ENCODE data around the gene CDYL2.

Gene CDYL2

GRCh38 chr16:80563066-80563465 is 241.3 kb downstream of the CDYL2 start:
- H3K36me3 Mint-ChIP-seq (ENCODE audit: insufficient read depth) = no peaks in the 10 kb centered on the region
- no peak overlapping the region for H3K4me3 Mint-ChIP-seq
- H3K9me3 Mint-ChIP-seq = no peaks in the 10 kb centered on the region
- H3K4me1 Mint-ChIP-seq (ENCODE audit: low read depth in 2 of 2) = peaks cover 8 to 15% of the 10 kb centered on the region in 2 donors
- no peak overlapping the region for H3K27ac Mint-ChIP-seq
- ATAC-seq (replicated peaks) (no peak), DNase-seq (no peak)
- peaks cover 0 to 37% of the 10 kb centered on the region in 2 donors for H3K27me3 Mint-ChIP-seq

DNA sequence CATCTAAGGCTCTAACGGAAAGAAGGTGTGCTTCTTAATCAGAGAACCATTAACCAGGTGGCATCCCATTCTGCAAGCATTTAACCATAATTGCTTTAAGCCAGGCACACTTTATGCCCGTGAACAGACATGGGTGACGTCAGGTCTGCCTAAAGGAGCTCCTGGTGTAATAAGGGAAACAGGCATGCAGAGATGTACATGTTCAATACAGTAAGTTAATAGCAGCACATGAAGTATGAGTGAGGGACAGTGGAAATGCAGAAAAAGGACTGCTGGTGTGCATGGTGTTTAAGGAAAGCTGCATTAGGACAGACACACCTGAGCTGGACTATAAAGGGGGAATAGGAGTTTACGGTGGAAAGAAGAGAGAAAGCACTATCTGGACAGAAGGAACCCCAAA is 245.0 kb downstream of the CDYL2 start:
- Mint-ChIP-seq H3K9me3 (no peaks in the 10 kb centered on the region), H3K36me3 (ENCODE audit: insufficient read depth) (no peaks in the 10 kb centered on the region), H3K27ac (no peak overlapping the region), H3K27me3 (peaks cover 0 to 37% of the 10 kb centered on the region in 2 donors), H3K4me1 (ENCODE audit: low read depth in 2 of 2) (peaks cover 5 to 6% of the 10 kb centered on the region in 2 donors), H3K4me3 (no peak overlapping the region)
- no peak for ATAC-seq (replicated peaks)
- DNase-seq = no peak

- H3K36me3 Mint-ChIP-seq (ENCODE audit: insufficient read depth) = no peaks in the 10 kb centered on the region
- H3K4me3 Mint-ChIP-seq = no peak overlapping the region
- H3K4me1 Mint-ChIP-seq (ENCODE audit: low read depth in 2 of 2) = peaks cover 9 to 10% of the 10 kb centered on the region in 2 donors
- DNase-seq (no peak), ATAC-seq (replicated peaks) (no peak)
- H3K27ac Mint-ChIP-seq = no peak overlapping the region
- peaks cover 0 to 21% of the 10 kb centered on the region in 2 donors for H3K27me3 Mint-ChIP-seq
- H3K9me3 Mint-ChIP-seq = no peaks in the 10 kb centered on the region
Observed at GRCh38 chr16:80557037-80557436, 247.4 kb downstream of the CDYL2 start.

DNA sequence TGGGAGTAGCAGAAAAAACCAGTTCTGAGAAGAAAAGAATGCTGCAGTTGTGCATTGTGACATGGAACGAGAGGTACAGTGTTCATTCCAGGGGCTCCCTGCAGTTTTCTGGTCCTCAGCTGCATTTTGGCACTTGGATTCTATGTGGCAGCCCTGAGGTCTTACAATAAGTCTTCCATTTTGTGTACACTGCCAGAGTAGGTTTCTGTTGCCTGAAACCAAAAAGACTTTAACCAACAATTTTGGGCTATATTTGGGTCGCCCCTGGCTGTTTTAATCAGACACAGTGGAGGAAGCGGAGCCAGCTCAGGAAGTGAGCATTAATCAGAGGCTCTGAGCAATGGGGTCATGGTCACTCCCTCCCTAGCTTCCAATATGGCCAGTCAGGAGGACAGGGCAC is 247.9 kb downstream of the CDYL2 start:
- H3K27me3 Mint-ChIP-seq = peaks cover 0 to 16% of the 10 kb centered on the region in 2 donors
- H3K4me1 Mint-ChIP-seq (ENCODE audit: low read depth in 2 of 2) = peaks cover 9 to 10% of the 10 kb centered on the region in 2 donors
- ATAC-seq (replicated peaks) (no peak), DNase-seq (no peak)
- no peaks in the 10 kb centered on the region for H3K9me3 Mint-ChIP-seq
- no peak overlapping the region for H3K27ac Mint-ChIP-seq
- no peaks in the 10 kb centered on the region for H3K36me3 Mint-ChIP-seq (ENCODE audit: insufficient read depth)
- H3K4me3 Mint-ChIP-seq = no peak overlapping the region

- H3K9me3 Mint-ChIP-seq = no peaks in the 10 kb centered on the region
- ATAC-seq (replicated peaks) = no peak
Observed at GRCh38 chr16:80554033-80554432, 250.4 kb downstream of the CDYL2 start.

GRCh38 chr16:80552277-80552676 is 252.1 kb downstream of the CDYL2 start:
- H3K9me3 Mint-ChIP-seq = no peaks in the 10 kb centered on the region
- ATAC-seq (replicated peaks) (no peak), DNase-seq (no peak)
- no peaks in the 10 kb centered on the region for H3K36me3 Mint-ChIP-seq (ENCODE audit: insufficient read depth)
- no peak overlapping the region for H3K27ac Mint-ChIP-seq
- H3K4me1 Mint-ChIP-seq (ENCODE audit: low read depth in 2 of 2) = peaks cover 9 to 10% of the 10 kb centered on the region in 2 donors
- no peak overlapping the region for H3K4me3 Mint-ChIP-seq
- H3K27me3 Mint-ChIP-seq = no peaks in the 10 kb centered on the region

More at GRCh38 chr16:80554033-80554432, 250.4 kb downstream of the CDYL2 start:
- peaks cover 9 to 10% of the 10 kb centered on the region in 2 donors for H3K4me1 Mint-ChIP-seq (ENCODE audit: low read depth in 2 of 2)
- no peaks in the 10 kb centered on the region for H3K27me3 Mint-ChIP-seq
- no peak for DNase-seq
- no peaks in the 10 kb centered on the region for H3K36me3 Mint-ChIP-seq (ENCODE audit: insufficient read depth)
- H3K4me3 Mint-ChIP-seq = no peak overlapping the region
- no peak overlapping the region for H3K27ac Mint-ChIP-seq
